NCI-H2081 (cell line): Measurements from ENCODE around the gene POU5F1.

ENCODE experiments used
- DNase-seq, 2 experiments: peaks; one replicate each; lab custom pipeline; 2025; lab: John Stamatoyannopoulos, UW

The POU5F1 gene

DNA sequence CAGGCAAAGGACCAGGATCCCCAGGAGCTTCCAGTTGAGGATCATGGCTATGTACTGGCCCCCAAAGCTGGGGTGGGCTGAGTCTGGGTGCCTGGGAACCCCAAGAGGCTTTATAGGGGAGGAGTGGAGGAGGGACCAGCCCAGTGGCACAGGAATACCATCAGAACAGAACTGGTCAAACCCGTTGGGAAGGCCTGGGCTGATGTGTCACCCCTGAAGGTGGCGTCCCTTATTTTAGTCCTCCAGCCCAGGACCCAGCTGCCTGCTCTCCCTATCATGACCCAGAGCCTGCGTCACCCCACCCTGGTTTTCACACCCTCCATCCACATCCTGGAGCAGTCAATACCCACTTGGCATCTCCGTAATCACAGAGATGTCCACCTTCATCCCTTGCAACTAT lies 31.5 kb downstream of the POU5F1 start, which contains the start of gene PSORS1C2:
Gene PSORS1C2, minus strand, starts transcription at position 85 of the 400 bp plus-strand sequence. Its CDS starts 40 bp downstream, at position 45.
- no peak for DNase-seq

DNA sequence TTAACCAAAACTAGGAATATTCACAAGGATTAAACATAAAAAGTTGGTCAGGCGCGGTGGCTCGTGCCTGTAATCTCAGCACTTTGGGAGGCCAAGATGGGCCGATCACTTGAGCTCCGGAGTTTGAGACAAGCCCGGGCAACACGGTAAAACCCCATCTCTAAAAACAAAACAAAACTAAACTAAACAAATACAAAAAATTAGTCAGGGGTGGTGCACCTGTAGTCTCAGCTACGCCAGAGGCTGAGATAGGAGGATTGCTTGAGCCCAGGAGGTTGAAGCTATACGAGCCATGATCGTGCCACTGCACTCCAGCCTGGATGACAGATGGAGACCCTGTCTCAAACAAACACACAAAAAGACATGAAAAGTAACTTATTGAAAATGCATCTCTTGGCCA lies 34.8 kb downstream of the POU5F1 start:
- DNase-seq = no peak

DNA sequence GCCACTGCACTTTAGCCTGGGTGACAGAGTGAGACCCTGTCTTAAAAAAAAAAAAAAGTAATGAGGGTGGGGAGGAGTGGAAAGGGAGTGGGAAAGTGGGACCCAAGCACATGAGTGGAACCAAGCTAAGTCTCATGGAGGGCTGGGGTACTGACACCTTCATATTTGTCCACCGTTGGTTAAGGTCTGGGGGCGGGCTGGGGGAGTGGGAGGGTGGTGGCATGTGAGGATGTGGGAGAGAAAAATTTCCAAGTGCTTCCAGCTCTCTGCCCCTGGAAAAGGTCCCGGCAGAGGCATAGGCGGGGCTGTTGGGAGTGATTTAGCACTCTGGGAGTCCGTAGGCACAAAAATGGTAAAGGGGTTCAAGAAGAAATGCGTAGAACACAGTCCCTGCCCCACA lies 37.7 kb downstream of the POU5F1 start:
- no peak for DNase-seq

DNA sequence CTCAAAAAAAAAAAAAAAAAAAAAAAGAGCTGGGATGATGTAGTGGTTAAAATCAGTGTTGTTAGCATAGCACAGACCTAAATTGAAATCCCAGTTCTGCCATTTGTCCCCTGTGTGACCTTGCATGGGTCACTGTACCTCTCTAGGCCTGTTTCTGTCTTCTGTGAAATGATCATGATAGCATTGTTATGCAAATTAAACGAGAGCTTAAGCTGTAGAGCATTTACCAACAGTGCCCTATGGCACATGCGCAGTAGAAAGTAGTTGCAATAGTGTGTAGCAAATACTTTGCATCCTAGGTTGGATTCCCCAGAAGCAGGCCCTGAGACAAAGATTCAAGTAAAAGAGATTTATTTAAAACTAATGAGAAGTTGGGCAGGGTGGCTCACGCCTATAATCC lies 38.9 kb downstream of the POU5F1 start:
- DNase-seq = no peak

DNA sequence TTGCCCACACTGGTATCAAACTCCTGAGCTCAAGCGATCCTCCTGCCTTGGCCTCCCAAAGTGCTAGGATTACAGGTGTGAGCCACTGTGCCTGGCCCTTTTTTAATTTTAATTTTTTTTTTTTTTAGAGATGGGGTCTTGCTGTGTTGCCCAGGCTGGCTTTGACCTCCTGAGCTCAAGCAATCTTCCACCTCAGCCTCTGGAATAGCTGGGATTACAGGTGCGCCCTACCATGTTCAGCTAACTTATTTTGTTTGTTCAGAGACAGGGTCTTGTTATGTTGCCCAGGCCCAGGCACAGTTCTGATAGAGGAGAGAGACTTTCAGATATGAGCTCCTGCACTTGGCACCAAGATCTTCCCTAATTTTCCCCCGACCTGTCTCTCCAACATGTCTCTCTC lies 39.7 kb downstream of the POU5F1 start:
- no peak for DNase-seq

DNA sequence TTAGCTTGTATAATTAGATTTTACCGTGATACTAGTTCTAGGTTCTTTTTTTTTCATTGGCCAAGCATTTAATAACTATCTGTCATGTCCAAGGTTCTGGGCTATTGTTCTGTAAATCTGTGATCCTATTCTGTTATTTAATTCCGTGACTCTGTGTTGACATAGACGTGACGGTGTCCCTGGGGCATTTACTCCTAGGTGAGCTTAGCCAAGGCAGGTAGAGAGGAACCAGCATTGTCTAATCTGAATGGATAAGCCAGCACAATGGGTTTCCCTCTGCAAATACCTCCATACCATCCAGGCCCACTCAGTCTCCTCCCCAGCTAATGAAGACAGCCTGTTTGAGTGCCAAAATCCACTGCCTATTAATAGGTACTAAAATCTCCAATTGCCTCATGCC lies 41.4 kb downstream of the POU5F1 start:
- peak in 1 of 2 experiments; percentile 23 for DNase-seq

DNA sequence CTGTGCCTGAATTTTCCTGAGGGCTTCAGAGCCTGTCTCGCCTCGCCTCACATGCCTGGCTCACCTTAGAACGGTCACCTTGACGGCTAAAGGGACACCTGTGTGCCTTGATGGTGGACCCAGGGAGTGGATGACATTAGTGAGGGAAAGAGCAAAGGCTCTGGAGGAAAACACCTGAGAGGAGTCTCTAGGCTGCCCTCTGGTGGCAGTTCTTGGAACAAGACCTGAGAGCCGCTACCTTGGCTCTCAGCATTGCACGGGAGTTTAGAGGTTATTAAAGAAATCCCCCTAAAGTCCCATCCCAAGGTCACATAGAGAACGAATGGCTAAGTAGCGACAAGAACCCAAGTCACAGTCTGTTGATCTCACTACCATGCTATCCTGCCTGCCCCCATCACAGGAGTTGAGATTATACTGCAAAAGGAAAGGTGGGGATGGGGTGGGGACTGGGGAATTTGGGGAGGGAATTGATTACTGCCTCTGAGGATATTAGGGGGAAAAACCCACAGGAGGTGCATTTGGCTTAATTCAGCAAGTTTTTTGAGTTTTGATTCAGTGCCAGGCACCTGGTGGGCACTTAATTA lies 42.3 kb downstream of the POU5F1 start:
- DNase-seq = peak; percentile 35 to 58

DNA sequence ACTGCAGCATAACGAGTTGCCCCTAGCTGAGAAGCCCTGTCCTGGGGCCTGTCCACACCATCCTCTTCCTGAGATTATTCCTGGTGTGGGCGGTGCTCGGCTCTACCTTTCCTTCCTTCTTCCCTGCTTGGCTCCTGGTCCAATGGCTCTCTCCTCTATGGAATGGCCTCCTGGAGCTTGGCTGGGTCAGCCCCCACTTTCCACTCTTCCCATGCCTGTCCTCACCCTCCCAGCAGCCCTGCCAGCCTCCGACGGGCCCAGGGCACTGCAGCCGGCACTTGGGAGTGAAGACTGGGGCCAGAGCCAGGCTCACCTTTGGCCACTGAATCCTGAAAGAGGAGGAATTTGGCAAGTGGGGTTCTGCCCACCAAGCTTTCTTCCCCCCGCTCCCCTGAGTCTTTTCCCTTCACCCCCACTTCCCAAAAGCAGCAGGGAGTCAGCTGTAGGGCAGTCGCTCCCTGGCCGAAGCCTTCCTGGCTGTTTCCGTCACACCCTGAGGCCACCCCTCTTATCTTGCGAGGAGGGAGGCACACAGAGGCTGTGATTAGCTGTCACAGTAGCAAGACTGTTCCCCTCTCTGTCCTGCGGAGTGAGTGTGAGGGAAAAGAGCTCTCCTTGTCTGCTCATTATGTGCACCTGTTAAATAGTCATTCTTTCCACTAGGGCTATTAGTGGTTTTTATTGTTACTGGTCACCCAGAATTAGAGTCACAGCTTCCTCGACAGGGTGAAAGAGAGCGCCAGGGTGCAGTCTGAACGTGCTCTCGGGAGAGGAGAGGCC lies 43.9 kb downstream of the POU5F1 start:
- peak in 1 of 2 experiments; percentile 19 for DNase-seq

DNA sequence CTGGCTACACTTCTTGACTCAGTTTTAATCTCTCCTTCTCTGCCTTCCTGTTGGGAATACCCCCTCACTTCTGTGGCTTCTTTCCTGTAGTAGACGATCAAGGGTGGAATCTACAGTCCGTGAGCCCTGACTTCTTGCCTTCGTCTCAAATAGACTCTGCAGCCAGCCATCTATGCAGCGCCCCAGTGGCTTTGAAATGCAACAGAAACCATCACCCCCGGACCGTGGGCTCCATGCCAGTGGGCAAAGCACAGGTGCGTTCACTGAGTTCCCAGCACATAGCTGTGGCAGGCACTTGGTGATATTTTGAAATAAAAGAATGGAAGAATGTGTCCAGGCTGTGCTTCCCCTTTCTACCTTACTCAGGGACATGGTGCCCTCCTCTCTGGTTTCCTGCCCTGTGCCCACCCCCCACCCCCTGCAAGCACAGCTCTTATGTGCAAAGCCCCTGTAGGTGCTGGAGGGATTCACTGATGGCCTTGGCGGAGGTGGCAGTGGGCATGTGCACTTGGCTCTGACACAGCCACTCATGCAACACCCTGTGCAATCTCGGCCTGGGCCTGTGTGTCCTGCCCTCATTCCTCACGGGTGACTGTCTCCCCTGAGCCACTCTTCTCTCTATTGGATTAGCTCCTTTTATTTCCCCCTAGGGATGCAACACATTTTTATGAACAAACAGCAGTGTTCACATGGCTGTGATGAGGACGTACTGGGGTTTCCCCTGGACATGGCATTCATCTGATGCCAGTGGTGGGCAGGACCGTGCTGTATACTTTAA lies 44.7 kb downstream of the POU5F1 start:
- DNase-seq = no peak

DNA sequence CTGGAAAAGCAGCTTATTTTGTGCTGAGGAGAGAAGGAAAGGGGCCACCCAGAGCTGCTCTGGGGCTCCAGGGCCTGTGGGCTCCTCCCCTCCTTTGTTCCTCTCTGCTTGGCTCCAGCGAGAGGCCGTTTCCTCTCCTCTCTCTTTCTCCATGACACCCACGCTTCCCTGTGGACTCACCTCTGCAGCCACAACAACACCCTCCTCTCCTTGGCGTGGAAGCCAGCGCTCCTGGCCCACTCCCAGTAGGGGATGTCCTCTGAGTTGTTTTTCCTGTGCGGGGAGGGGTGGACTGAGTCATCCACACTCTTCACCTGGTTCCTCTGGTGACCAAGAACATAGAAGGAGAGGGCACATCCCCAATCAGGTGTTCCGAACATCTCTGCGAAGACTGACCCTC lies 45.3 kb downstream of the POU5F1 start:
- DNase-seq = peak in 1 of 2 experiments; percentile 43

DNA sequence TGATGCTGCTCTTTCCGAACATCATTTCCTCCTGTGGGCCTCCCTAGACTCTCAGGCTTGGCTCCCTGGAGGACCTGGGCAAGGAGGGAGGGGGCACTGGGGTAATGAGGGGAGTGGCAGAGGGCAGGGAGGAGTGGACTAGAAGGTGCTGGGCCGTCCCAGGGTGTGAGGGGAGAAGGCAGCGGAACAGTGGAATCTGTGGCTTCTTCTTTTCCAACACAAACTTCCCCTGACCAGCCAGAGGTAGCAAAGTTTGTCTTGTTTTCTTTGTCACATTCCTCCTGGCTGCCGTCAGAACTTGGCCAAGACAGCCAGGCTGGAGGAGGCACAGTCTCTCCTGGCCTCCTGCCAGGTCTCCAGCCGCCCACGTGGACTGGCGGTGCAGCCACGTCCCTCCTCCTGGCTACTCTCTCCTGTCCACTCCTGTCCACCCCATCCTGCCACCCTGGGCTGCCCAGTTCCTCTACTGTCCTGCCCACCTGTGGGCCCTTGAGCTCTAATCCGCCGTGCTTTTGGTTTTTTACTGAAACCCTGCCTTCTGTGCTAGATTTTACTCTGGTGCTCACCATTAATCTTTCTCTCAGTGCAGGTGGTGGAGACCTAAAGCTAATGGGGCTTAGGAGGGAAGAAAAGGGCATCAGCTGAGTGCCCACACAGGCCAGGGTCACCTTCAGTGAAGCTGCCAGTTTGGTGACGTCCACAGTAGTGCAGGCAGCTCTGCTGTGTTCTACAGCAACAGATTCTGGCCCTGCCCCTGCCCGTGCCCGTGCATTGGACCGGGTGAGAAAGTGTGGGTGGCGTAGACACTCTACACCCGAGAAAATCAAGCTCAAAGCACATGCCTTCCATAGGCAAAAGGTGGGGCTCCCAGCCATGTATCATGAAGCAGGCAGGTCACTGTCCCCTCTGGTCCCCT lies 47.4 kb downstream of the POU5F1 start:
- DNase-seq = no peak

DNA sequence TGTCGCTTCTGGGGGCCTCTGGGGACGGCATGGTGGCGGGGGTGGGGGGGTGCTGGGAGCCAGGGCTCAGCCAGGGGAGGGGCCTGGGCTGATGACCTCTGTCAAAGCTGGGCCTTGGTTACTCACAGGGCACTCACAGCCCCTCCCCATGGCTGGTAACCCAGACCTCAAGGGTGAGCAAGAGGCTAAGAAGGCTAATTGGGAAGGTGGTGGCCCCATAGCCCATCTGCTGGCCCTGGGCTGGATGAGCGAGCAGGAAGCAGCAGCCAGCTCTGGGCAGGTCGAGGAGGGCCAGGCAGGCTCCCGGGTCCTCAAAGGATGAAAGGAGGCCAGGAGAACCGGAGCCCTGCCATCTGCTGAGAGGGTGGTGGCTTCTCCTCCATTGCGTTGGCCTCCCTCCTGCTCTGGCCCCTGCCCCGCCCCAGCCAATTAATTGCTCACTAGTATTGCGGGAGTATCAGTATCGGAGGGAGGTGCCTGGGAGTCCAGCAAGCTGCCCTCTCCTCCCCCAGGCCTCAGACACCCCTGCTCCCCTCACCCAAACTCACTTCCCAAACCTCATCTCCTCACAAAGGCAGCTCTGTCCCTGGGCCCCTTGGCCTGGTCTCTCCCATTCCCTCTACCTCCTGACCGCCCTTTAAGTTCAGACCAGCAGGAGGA lies 49.2 kb downstream of the POU5F1 start:
- DNase-seq = no peak

DNA sequence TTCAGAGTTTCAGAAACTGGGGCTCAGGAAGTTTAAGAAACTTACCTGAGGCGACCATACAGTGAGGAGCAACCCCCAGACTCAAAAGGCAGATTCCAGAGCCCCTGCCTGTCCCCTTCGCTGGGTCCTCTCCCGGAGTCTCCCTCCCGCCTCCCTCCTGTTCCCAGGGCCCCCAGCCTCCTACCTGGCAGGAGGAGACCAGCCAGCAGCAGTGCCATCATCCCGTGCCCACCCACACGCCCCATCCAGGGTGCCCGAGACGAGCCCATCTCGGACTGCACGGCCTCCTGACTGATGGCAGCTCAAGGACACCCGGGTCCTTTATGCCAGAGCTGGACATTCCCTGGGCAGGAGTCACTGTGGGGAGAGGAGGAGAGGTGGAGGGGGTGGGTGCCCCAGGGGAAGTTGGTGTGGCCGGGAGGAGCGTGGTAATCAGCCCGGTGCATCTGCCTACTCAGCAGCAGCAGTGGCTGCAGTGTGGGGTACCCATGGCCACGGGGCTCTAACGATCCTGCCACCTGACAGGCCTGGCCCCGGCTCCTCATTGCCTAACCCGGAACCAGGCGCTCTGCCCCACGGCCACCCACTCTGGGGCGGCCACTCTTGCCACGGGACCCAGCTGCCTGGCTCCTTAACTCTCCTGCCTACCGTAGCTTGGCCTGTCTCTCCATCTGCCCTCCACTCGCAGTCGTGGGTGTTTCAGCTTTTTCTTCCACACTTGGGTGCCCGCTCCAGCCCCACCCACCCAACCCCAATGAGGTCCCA lies 50.1 kb downstream of the POU5F1 start, which contains the start of gene CDSN:
Gene CDSN, minus strand, starts transcription at position 296 of the 765 bp plus-strand sequence. Its CDS starts 27 bp downstream, at position 269.
- no peak for DNase-seq

DNA sequence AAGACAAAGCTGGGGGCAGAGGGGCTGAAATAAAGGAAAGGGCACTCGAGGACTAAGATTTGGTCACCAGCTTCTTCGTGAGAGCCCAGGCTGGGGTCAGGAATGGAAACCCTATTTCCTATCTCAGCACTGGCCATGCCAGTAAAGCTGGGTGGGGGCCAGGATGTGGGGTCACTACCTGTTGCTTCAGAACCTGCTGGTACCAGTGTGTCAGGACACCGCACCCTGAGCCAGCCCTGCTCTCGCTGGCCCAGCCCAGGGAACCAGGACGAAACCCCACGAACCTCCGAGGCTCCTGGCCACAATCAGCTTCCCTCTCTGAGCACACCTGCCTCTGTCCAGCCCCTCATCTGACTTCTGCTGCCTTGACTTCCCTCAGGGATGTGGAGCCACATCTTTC lies 52.3 kb downstream of the POU5F1 start:
- DNase-seq = no peak

DNA sequence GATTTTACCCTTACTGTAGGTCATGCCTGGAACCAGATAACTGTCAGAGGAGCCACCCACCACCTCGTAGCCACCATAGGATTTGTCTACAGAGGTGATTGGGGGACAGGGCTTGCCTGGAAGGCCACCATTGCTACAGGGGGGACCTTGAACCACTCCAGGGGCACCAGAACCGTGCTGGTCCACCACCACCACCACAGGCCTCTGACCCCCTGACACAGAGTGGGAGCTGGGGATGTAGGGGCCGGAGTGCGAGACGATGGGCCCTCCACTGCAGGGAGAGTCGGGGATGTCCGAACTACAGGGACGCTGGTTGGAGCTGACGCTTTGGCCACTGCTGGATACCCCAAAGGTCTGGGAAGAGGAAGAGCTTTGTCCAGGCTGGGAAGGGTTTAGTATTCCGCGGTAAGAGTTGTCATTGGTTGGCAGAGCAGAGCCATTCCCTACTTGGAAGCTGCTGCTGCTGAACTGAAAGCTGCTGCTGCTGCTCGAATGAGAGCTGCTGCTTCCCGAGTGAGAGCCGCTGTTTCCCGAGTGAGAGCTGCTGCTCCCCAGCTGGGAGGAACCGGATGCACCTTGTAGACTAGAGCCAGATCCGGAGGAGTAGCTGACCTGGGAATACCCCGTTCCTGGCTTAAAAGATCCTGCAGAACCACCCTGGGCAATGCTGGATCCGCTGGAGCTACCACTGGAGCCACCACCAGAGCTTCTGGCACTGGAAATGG lies 53.7 kb downstream of the POU5F1 start:
- DNase-seq = no peak

DNA sequence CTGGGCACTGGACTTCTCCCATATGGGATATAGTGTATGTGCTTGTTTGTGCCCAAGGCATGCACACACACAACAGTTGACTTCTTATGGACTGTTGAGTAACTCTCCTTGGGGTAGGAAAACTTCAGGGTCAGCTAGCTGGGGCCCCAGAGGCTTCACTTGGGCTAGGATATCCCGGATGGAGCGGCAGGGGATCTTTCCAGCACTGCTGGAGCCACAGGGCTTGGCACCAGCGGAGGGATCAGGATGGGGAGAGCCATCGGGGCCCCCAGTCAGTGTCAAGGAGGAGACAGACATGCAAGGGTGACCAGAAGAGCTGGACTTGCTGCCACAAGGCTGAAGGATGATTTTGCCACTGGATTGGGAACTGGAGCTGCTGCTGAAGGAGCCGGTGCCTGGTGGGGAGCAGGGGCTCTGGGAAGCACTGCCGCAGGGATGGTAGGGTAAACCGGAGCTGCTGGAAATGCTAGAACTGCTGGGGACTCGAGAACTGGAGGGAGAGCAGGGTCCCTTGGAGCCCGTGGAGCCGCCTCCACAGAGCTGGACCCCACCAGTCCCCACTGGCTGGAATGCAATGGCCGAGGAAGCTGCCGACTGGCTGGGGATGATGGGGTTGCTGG lies 54.4 kb downstream of the POU5F1 start:
- DNase-seq = no peak

DNA sequence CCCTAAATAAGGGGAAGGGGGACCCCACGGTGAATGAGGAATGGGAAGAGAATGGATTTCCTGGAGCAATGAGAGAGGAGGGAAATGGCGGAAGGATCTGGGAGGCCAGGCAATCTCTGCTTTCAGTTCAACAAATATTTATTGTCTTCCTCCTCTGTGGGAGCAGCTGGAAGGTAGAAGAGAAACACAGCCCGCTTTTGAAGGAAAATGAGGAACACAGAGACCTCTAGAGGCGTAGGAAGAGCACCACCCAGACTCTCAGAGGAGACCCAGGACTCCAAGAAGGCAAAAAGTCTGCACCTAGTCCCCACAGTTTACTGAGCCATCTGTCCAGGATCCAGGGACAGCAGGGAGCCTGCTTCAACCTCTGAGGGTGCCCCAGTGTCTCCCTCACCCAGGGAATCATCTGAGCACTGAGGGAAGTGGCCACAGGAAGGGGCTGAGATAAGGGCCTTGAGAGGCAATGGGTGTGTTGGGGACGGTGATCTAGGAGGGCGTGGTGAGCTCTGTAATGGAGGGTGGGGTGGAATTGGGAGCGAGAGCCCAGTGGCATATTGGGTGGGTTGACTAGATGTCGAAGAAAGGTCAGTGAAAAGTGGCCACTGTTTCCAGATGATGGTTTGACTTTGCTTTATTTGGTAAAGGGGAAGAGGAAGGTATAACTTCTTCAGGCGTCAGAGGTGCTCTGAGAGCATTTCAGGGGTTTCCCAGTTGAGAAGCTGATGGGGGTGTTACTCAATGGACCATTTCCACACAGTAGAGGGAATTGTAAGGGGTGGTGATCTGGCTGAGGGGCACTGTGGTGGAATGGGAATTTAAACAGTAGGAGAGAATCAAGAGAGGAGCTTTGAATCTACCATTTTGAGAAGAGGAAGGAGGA lies 55.3 kb downstream of the POU5F1 start:
- DNase-seq = no peak

DNA sequence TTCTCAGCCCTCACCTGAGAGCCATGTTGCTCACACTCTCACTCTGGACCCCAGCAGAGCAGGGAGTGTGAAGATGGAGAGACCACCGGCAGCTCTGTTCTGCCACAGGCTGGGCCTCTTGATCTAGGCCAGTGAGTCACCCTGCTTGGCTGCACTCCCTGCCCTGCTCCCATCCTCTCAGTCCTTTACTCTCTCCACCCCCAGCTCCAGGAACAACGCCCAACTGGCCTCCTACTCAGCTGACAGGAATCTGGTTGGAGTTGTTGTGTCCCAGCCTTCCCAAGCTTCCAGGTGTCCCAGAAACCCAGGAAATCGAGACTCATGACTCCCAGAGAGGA lies 56.0 kb downstream of the POU5F1 start, which contains the start of gene PSORS1C1:
Gene PSORS1C1, plus strand, starts transcription at position 260 of the 338 bp plus-strand sequence. CDS start 14,833 bp downstream, outside the sequence.
- DNase-seq = no peak
